Measurements from ENCODE around the gene AMELX.

Gene AMELX

DNA sequence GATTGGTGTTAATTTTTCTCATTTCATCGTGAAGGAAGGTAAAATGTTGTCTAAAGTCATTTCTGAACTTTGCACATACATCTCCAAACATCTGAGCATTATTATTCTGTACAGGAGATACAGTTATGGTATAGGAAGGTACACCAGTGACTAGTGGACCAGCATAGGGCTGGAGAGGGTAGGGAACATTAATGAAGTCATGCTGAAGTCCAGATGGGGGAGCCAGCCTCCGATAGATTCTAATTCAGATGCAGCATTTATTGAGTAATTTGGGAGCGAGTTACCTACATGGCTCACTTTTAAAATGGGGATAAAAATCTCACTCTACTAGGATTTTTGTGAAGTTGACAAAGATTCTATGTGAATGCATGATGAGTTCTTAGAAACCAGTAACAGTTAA is 34.9 kb downstream of the AMELX start:
- H2AFZ ChIP-seq (ENCODE audit: low read length) = no peak overlapping the region
- no peaks in the 10 kb centered on the region for H3K79me1 ChIP-seq (ENCODE audit: low read depth, low read length)
- WGBS, 2 donors (ENCODE audit: extremely low coverage in 2 of 2, insufficient read length in 2 of 2, insufficient replicate concordance in 1 of 2) = no CpG with 5 or more reads among the region's 3 CpGs
- no peak for DNase-seq (ENCODE audit: low spot score)
- H3K4me2 ChIP-seq (ENCODE audit: insufficient read depth, low read length, poor library complexity, severe bottlenecking) = no peak overlapping the region
- no peaks in the 10 kb centered on the region for H3K36me3 ChIP-seq (replicated peaks in 1 of 2; ENCODE audit: control insufficient read depth in 2 of 2, insufficient read depth in 2 of 2, low read length in 2 of 2)
- H3K27ac ChIP-seq (replicated peaks; ENCODE audit: low read length) = no peak overlapping the region
- H2AK5ac ChIP-seq (ENCODE audit: low read depth, low read length) = no peak overlapping the region
- H4K8ac ChIP-seq (ENCODE audit: low read depth, low read length) = no peak overlapping the region
- H3K9ac ChIP-seq (ENCODE audit: low read depth, low read length, poor library complexity) = no peak overlapping the region
- H3K4ac ChIP-seq (ENCODE audit: low read length) = no peak overlapping the region
- H2BK12ac ChIP-seq (ENCODE audit: low read length) = no peak overlapping the region
- H4K91ac ChIP-seq (ENCODE audit: low read depth, low read length, poor library complexity) = no peak overlapping the region
- H2BK120ac ChIP-seq (ENCODE audit: low read depth, low read length) = no peak overlapping the region
- H2BK15ac ChIP-seq (ENCODE audit: low read length) = no peak overlapping the region
- no peak overlapping the region for H3K18ac ChIP-seq (ENCODE audit: low read length)
- no peak overlapping the region for H3K14ac ChIP-seq (ENCODE audit: low read length)
- no peak overlapping the region for H3K4me3 ChIP-seq (ENCODE audit: low read length in 2 of 2)
- no peak overlapping the region for H3K23ac ChIP-seq (ENCODE audit: low read depth, low read length, poor library complexity)
- no peak overlapping the region for H2BK5ac ChIP-seq (ENCODE audit: low read length)
- peaks cover 0 to 2% (median 0%) of the 10 kb centered on the region in 3 experiments for H3K27me3 ChIP-seq (ENCODE audit: control insufficient read depth in 3 of 3, insufficient read depth in 3 of 3, low read depth in 1 of 3, low read length in 3 of 3)
- H3K4me1 ChIP-seq (ENCODE audit: control insufficient read depth in 2 of 2, insufficient read depth in 1 of 2, low read depth in 1 of 2, low read length in 2 of 2) = no peaks in the 10 kb centered on the region
- H3K9me3 ChIP-seq (replicated peaks in 1 of 2; ENCODE audit: control insufficient read depth in 2 of 2, insufficient read depth in 1 of 2, low read depth in 1 of 2, low read length in 2 of 2) = peaks cover 0 to 3% of the 10 kb centered on the region in 2 donors

DNA sequence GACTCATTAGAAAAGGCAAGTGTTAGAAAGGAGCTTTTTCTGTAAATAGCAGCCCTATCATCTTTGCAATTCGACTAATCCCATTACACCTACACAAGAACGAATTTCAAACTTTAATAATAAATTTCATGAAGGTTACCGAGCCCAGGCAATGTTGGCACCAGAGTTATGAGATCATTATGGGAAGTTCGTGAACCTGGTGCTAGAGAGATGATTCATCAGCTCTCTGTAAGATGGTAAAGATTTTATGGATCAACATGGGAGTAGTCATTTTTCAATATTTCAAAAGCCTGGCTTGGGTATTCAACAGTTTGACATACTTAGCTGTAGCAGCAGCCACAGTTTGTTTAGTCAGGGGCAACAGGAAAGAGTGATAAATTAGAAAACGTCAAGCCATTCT is 35.8 kb downstream of the AMELX start:
- Histone ChIP-seq H2AFZ (ENCODE audit: low read length) (no peak overlapping the region), H3K27me3 (ENCODE audit: control insufficient read depth in 3 of 3, insufficient read depth in 3 of 3, low read depth in 1 of 3, low read length in 3 of 3) (peaks cover 0 to under 1% (median 0%) of the 10 kb centered on the region in 3 experiments), H2BK5ac (ENCODE audit: low read length) (no peak overlapping the region), H3K4me3 (ENCODE audit: low read length in 2 of 2) (no peak overlapping the region), H3K14ac (ENCODE audit: low read length) (no peak overlapping the region), H2BK12ac (ENCODE audit: low read length) (no peak overlapping the region), H3K9me3 (replicated peaks in 1 of 2; ENCODE audit: control insufficient read depth in 2 of 2, insufficient read depth in 1 of 2, low read depth in 1 of 2, low read length in 2 of 2) (peaks cover 0 to 2% of the 10 kb centered on the region in 2 donors), H3K9ac (ENCODE audit: low read depth, low read length, poor library complexity) (no peak overlapping the region), H4K8ac (ENCODE audit: low read depth, low read length) (no peak overlapping the region), H3K18ac (ENCODE audit: low read length) (no peak overlapping the region), H3K4ac (ENCODE audit: low read length) (no peak overlapping the region), H3K27ac (replicated peaks; ENCODE audit: low read length) (no peak overlapping the region), H4K91ac (ENCODE audit: low read depth, low read length, poor library complexity) (no peak overlapping the region), H3K4me1 (ENCODE audit: control insufficient read depth in 2 of 2, insufficient read depth in 1 of 2, low read depth in 1 of 2, low read length in 2 of 2) (no peaks in the 10 kb centered on the region), H2BK15ac (ENCODE audit: low read length) (no peak overlapping the region), H3K4me2 (ENCODE audit: insufficient read depth, low read length, poor library complexity, severe bottlenecking) (no peak overlapping the region), H2BK120ac (ENCODE audit: low read depth, low read length) (no peak overlapping the region), H3K36me3 (replicated peaks in 1 of 2; ENCODE audit: control insufficient read depth in 2 of 2, insufficient read depth in 2 of 2, low read length in 2 of 2) (no peaks in the 10 kb centered on the region), H3K79me1 (ENCODE audit: low read depth, low read length) (no peaks in the 10 kb centered on the region), H2AK5ac (ENCODE audit: low read depth, low read length) (no peak overlapping the region), H3K23ac (ENCODE audit: low read depth, low read length, poor library complexity) (no peak overlapping the region)
- WGBS, 2 donors (ENCODE audit: extremely low coverage in 2 of 2, insufficient read length in 2 of 2, insufficient replicate concordance in 1 of 2) = no CpG with 5 or more reads among the region's 5 CpGs
- no peak for DNase-seq (ENCODE audit: low spot score)

DNA sequence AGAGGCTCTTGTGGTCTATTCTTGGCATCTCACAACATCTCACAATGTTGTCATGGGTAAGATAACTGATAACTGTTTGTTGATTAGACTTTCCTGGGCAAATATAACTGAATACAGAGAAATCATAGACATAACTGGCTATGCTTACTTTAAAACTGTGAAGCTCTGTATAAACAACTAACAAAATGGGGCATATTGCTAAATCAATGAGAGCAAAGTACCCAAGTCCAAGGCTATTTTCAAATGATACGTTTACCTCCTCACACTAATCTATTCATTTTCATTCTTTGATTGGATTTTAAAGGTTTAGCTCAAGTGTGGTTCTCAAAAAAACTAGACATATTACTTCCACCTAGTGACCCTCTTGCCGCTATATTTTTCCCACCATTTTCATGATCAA is 38.6 kb downstream of the AMELX start:
- H2AK5ac ChIP-seq (ENCODE audit: low read depth, low read length) = no peak overlapping the region
- no peaks in the 10 kb centered on the region for H3K27me3 ChIP-seq (ENCODE audit: control insufficient read depth in 3 of 3, insufficient read depth in 3 of 3, low read depth in 1 of 3, low read length in 3 of 3)
- H4K91ac ChIP-seq (ENCODE audit: low read depth, low read length, poor library complexity) = no peak overlapping the region
- no peak overlapping the region for H3K18ac ChIP-seq (ENCODE audit: low read length)
- DNase-seq (ENCODE audit: low spot score) = no peak
- no peak overlapping the region for H2BK5ac ChIP-seq (ENCODE audit: low read length)
- H3K23ac ChIP-seq (ENCODE audit: low read depth, low read length, poor library complexity) = no peak overlapping the region
- no peaks in the 10 kb centered on the region for H3K4me1 ChIP-seq (ENCODE audit: control insufficient read depth in 2 of 2, insufficient read depth in 1 of 2, low read depth in 1 of 2, low read length in 2 of 2)
- no peak overlapping the region for H3K4me2 ChIP-seq (ENCODE audit: insufficient read depth, low read length, poor library complexity, severe bottlenecking)
- no peak overlapping the region for H3K27ac ChIP-seq (replicated peaks; ENCODE audit: low read length)
- no peaks in the 10 kb centered on the region for H3K36me3 ChIP-seq (replicated peaks in 1 of 2; ENCODE audit: control insufficient read depth in 2 of 2, insufficient read depth in 2 of 2, low read length in 2 of 2)
- WGBS, 2 donors (ENCODE audit: extremely low coverage in 2 of 2, insufficient read length in 2 of 2, insufficient replicate concordance in 1 of 2) = no CpG with 5 or more reads among the region's 2 CpGs
- H3K79me1 ChIP-seq (ENCODE audit: low read depth, low read length) = no peaks in the 10 kb centered on the region
- no peak overlapping the region for H3K4me3 ChIP-seq (ENCODE audit: low read length in 2 of 2)
- no peak overlapping the region for H2AFZ ChIP-seq (ENCODE audit: low read length)
- no peak overlapping the region for H3K4ac ChIP-seq (ENCODE audit: low read length)
- H2BK120ac ChIP-seq (ENCODE audit: low read depth, low read length) = no peak overlapping the region
- H3K14ac ChIP-seq (ENCODE audit: low read length) = no peak overlapping the region
- no peak overlapping the region for H2BK15ac ChIP-seq (ENCODE audit: low read length)
- no peak overlapping the region for H4K8ac ChIP-seq (ENCODE audit: low read depth, low read length)
- H3K9me3 ChIP-seq (replicated peaks in 1 of 2; ENCODE audit: control insufficient read depth in 2 of 2, insufficient read depth in 1 of 2, low read depth in 1 of 2, low read length in 2 of 2) = no peaks in the 10 kb centered on the region
- no peak overlapping the region for H2BK12ac ChIP-seq (ENCODE audit: low read length)
- H3K9ac ChIP-seq (ENCODE audit: low read depth, low read length, poor library complexity) = no peak overlapping the region

- WGBS, 2 donors (ENCODE audit: extremely low coverage in 2 of 2, insufficient read length in 2 of 2, insufficient replicate concordance in 1 of 2) = no CpG with 5 or more reads among the region's 2 CpGs
- Histone ChIP-seq H3K4me2 (ENCODE audit: insufficient read depth, low read length, poor library complexity, severe bottlenecking) (no peak overlapping the region), H3K4me3 (ENCODE audit: low read length in 2 of 2) (no peak overlapping the region), H3K9ac (ENCODE audit: low read depth, low read length, poor library complexity) (no peak overlapping the region), H4K91ac (ENCODE audit: low read depth, low read length, poor library complexity) (no peak overlapping the region), H2BK5ac (ENCODE audit: low read length) (no peak overlapping the region), H3K79me1 (ENCODE audit: low read depth, low read length) (no peaks in the 10 kb centered on the region), H4K8ac (ENCODE audit: low read depth, low read length) (no peak overlapping the region), H3K23ac (ENCODE audit: low read depth, low read length, poor library complexity) (no peak overlapping the region), H2AK5ac (ENCODE audit: low read depth, low read length) (no peak overlapping the region), H3K27me3 (ENCODE audit: control insufficient read depth in 3 of 3, insufficient read depth in 3 of 3, low read depth in 1 of 3, low read length in 3 of 3) (no peaks in the 10 kb centered on the region), H3K4ac (ENCODE audit: low read length) (no peak overlapping the region), H3K4me1 (ENCODE audit: control insufficient read depth in 2 of 2, insufficient read depth in 1 of 2, low read depth in 1 of 2, low read length in 2 of 2) (no peaks in the 10 kb centered on the region), H3K18ac (ENCODE audit: low read length) (no peak overlapping the region), H2BK120ac (ENCODE audit: low read depth, low read length) (no peak overlapping the region), H3K27ac (replicated peaks; ENCODE audit: low read length) (no peak overlapping the region), H3K36me3 (replicated peaks in 1 of 2; ENCODE audit: control insufficient read depth in 2 of 2, insufficient read depth in 2 of 2, low read length in 2 of 2) (no peaks in the 10 kb centered on the region), H3K14ac (ENCODE audit: low read length) (no peak overlapping the region), H3K9me3 (replicated peaks in 1 of 2; ENCODE audit: control insufficient read depth in 2 of 2, insufficient read depth in 1 of 2, low read depth in 1 of 2, low read length in 2 of 2) (no peaks in the 10 kb centered on the region), H2BK12ac (ENCODE audit: low read length) (no peak overlapping the region), H2AFZ (ENCODE audit: low read length) (no peak overlapping the region), H2BK15ac (ENCODE audit: low read length) (no peak overlapping the region)
- no peak for DNase-seq (ENCODE audit: low spot score)
Measured at GRCh38 chrX:11334165-11334564, 41.0 kb downstream of the AMELX start.
